ENCODE data around the gene CCT5.

Gene CCT5

DNA sequence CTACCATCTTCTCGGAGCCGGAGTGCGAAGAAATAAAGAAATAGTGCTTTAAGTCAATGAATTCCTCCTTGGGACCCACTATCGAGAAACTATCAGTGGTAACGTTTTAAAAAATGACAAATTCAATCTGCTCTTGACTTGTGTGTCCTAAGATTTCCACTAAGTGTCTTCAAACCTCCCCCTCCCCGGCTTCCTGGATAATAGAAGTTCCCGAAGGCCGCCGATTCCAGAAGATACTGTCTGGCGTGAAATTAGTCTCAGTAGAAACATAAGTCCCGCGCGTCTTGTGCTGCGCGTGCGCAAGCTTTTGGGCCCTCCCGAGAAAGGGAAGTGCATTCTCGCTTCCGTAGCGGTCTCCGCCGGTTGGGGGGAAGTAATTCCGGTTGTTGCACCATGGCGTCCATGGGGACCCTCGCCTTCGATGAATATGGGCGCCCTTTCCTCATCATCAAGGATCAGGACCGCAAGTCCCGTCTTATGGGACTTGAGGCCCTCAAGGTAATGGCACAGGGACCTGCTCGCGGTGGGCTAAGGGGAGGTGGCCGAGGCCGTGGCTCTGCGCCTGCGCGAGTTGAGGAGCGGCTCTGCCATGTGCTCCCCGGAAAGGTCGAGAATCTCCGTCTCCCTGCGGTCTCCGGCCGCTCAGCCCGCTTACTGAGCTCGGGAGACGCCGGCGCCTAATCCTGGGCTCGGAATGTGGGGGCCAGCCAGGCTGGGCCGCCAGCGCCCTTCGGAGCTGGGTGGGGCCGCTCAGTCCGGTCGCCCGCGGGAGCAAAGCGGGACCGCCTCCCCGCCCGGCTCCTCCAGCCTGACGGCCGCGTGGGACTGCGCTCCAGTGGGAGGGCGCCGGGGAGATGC is at the start of gene CCT5:
CCT5 (plus strand) TSS at position 333 of the 858 bp plus-strand sequence; CDS start at position 394, 61 bp downstream.
- peak; percentile 81 to 87 for DNase-seq

DNA sequence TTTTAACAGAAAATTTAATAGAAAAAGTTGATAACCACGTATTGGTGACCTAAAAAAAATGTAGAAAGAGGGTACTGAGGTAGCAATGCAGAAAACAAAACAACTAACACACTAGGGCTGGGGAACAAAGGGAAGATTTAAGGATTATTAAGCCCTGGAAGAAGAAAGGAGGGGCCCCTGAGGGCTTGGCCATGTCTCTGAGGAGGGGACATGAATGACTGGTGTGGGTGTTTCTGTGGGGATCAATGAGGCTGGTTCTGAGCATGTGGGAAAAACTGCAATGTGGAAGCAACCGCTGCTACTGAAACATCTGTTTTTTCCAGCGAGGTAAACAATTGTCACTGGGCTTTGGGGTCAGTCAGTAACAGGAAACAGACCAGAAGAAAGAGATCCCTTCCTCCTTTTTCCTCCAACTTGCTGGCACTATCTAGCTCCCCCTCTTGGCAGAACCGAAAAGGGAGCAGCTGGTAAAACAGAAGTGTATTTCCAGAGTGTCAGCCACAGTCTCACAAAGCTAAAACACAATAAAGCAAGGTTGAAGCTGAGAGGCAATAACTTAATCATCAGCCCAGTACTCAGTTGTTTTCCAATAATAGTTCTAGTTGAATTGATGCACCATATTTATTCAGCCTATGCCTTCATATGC is 48.7 kb upstream of the CCT5 start:
- DNase-seq, result no peak

DNA sequence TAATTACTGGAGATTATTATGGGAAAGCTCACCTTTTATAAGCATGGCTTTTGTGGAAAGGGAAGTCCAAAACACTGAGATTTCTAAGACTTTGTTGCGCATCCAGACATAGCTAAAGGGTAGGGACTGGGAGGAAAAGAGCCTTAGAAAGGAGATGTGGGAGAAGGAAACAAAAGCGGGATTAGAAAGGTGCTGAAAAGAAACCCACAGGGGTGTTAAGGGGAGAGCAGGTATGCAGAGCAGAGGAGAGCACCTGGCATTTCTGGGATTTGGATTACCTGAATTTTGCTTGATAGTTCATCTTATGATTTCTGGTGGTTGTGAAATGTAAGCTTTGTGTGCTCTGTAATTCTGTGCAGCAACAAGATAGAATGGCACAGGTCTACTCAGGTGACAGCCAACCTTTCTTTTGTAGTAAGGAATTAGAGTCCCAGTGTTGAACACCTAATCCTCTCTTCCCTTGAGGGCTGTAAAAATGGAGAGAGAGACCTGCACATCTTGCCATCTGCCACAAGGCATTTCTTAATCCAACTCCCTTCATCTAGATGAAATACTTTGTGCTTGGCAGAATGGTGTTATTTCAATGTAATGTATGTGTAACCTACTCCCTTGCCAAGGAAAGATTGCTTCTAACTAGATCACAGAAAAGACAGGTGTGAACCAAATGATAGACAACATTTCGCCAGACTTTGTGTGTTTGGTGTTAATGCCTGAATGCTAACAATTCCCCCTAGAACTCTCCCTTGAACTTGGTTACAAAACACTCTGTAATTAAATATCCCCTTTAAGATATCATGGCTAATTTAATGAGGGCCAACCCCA is 47.8 kb upstream of the CCT5 start:
- no peak for DNase-seq

DNA sequence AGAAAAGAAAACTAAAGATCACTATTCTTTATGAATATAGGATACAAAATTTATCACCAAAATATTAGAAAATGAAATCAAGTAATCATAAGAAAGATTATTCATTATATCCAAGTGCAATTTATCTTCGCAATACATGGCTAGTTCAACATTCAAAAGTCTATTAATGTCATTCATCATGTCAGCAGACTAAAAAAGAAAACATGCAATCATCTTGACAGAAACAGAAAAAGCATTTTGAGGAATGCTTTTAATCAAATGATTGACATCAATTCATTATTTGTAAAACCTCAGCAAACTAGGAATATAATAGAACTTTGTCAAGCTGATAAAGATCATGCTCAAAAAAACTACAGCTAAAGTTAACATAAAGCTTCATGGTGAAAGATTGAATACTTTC is 41.1 kb upstream of the CCT5 start:
- DNase-seq, result no peak

DNA sequence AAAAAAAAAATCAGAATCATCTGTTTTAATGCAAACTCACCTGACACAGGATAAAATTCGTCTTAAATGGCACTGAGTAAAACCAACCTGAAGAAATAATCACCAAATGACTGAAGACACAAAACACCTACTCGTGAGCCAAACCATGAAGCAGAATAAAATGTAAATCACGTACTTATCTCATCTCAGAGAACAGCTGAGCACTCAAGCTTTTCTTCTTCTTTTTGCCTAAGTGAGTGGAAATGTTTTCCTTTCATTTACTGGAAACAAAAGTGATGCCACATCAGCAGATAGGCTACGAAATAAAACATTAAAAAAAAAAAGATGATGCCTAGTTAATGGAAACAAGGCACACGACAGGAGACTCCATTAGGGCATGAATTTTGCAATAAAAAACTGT is 36.8 kb upstream of the CCT5 start:
- DNase-seq, result no peak

DNA sequence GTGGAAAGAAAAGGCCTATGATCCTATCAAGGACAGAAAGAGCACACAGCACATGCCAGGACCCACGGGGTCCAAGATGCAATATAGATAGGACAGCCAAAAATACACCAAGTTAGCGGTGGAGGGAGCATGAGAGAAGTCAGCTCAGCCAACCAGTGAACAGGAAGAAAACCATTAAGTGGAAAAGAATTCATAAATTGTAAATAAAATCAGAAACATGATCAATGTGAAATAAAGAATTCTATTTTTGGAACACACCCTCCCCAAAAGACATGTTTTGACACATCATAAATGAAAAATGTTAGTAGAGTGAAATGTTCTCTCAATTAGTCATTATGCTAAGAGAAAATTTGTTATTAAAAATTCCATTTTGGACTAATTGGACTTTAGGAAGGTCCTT is 36.0 kb upstream of the CCT5 start:
- no peak for DNase-seq

DNA sequence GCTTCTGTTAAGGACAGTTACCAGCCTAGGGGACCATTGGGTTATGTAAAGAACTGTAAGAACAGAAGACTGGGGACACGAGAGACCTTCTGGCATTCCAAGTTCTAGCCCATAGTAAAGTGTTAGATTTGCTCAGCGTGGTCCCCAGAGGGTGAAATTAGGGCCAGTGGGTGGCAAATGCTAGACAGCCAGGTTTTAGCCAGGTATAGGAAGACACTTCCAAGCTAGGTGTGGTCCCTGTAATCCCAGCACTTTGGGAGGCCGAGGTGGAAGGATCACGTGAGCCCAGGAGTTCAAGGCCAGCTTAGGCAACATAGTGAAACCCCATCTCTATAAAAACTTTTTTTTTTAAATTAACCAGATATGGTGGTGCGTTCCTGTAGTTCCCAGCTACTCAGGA is 34.7 kb upstream of the CCT5 start:
- no peak for DNase-seq

DNA sequence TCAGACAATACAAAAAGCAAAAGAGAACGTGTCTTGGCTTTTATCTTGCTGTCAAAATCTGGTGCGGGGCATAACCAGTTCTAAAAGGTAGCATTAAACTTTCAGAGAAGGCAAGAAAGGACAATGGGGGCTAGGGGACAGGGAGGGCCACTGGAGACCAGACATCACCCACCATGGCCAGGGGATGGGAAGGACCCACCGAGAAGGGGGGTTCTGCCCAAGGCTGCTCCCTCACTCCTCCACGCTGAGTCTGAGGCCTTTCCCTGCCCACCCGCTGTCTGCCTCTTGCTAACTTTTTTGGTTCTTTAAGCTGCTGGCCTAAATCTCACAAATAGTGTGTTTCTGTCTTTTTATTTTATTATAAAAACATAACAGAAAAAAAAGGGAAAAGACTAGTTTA is 34.0 kb upstream of the CCT5 start:
- DNase-seq, result no peak

DNA sequence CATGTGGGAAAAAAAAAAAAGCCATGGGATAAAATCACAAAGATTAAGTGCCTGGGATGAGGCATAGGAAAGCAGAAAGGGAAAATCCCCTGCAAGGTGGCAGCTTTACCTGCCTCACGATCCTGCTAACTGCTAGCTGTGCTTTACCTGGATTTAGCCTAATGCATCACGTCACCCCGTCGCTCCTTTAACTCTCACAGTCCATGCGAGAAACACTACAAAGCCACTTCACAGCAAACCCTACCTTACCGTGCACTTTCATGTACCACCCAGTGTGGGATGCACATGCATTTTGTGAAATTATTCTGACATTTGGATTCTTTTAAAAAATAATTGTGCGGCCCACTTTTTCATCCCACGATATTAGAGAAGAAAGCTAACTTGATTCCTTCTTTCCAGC is 31.4 kb upstream of the CCT5 start:
- no peak for DNase-seq

DNA sequence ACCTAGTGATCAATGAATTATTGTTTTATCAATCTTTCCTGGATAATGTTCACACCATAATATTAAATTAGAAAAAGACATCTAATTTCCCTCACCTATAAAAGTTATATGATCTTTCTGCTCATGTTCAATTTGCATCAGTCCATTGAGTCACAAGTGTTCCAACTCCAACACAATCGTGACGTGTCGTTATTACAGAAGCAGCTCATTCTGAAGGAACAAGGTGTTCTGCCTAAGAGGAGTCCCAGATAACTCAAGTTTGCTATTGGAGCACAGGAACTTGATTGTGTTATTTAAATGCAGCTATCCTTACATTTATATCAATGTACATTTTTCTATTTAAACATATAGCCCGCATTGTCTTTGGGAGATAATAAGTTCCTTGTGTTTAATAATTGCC is 31.0 kb upstream of the CCT5 start:
- no peak for DNase-seq

DNA sequence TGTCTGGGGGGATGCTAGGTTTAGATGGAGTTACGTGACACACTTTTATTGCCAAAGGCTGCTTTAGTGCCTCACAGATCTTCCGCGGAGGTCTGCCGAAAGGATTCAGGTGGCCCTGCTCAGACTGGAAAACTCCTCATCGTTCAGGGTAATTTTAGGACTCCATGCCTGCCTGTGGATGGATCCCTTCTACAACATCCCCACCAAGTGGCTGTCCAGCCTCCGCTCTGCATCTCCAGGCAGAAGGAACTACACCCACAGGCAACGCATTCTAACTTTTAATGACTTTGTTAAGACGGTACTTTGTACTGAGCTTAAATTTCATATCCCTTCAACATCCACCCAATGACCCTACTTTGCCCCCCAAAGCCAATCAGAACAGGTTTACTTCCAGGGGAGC is 29.8 kb upstream of the CCT5 start:
- DNase-seq, result no peak

DNA sequence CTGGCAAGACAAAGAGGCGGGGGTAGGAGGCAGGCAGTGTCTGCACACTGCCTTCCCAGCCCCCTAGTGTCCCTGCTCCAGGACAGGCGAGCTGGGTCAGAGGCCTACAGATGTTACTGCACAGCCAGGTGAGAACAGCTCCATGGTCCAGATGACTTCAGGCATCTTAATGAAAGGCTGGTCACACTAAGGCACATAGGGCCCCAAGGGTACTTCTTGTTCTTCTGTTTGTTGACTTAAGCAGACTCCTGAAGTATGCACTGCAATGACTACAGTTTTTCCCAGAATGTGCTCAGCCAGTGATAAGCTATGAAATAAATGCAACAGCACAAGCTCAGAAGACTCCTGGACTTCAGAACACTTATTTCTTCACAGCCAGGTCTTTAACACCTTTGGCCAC is 27.8 kb upstream of the CCT5 start:
- no peak for DNase-seq

DNA sequence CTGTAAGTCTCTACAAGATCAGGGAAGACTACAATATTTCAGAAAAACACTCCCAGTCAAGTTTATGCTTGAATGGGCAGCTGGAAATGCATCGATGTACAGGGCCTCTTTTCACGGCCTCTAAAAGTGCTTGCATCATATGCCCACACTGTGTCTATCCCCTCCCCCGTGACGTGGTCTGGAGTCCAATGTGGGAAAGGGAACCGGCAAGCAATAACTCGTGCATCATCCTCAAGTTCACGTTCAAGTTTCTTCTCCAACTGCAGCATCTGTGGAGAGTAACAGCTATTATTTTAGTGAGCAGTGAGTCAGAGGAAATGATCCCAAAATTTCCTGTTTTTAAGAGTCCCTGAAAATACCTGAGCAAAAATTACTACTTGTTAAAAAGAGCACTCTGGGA is 22.7 kb upstream of the CCT5 start:
- DNase-seq, result no peak

DNA sequence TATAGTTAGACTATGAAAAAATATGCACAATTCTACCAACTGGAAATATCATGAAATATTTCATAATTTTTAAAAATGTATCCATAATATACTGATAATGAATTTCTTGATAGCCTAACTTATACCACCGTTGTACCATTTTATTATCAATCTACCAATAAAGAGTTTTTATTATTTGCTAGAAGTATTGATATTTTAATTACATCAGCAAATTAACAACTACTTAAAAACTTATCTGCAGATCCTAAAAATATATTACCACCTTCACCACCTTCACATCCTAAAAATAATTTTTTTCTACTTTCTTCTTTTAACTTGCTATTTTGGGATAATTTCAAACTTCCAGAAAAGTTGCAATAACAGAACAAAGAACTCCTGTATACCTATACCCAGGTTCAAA is 21.8 kb upstream of the CCT5 start:
- DNase-seq, result no peak

DNA sequence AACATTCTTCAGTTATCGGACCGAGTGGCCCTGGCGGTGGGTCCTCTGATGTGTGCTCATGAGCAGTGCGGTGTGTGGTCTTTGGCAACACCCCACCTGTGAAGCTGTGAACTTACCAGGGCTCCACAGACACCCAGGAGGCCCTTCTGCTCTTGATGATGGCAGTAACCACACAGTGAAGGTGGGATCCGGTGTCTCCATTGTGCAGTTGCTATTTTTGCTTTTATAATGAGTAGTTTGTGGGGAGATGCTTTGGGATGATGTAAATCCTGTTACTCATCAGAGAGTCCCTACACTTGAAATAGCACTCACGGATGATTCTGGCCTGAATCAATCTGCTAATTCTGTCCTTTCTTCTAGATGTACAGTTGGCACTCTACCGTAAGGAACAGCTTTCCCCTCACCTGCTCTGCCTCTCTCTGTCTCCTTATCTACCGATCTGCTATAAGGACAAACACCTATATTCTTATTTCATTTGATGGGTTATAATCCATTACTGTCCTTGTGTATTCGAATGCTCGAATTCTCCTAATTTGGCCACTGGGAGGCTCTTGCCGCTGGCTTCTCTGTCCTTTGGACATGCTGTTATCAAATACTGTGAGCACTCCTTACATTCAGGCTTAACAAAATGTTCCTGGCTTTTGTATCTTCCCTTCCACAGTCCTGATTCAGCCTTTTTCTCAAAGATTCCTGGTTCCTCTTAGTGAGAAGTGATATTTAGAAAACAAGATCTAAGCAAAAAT is 20.6 kb upstream of the CCT5 start:
- no peak for DNase-seq

DNA sequence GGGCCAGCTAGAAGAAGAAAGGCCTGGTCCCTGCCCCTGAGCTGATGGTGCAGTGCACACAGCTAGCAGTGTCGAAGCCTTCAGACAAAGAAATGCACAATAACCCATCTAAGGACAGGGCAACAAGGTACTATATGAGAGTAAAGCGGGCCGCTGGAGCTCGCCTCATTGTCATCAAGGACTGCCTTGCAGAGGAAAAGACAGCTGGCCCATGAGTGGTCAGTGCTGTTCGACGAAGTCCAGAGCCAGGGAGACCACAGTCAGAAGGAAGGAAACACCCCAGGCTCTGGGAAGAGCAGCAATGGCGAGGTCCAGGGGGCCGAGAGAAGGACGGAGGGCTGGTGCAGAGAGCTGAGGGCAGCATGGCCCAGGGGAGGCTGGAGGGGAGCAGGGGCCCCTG is 17.7 kb upstream of the CCT5 start:
- no peak for DNase-seq

DNA sequence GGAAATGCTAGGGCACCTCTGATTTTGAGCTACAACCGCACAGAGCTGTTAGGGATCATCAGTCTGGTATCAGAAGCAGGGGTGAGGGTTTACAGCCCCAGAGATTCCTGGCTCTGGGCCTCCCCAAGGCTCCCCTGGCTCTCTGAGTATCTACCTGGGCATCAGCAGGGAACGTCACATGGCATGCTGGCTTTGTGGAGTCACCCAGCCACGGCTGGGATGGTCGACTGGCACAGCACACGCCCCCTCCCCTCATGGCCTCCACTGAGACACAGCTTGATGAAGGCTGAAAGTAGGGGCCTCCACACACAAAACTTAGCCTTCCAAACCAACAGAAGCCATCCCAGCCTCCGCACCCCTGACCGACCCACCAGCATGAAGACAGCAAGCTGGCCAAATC is 17.1 kb upstream of the CCT5 start:
- DNase-seq, result no peak

DNA sequence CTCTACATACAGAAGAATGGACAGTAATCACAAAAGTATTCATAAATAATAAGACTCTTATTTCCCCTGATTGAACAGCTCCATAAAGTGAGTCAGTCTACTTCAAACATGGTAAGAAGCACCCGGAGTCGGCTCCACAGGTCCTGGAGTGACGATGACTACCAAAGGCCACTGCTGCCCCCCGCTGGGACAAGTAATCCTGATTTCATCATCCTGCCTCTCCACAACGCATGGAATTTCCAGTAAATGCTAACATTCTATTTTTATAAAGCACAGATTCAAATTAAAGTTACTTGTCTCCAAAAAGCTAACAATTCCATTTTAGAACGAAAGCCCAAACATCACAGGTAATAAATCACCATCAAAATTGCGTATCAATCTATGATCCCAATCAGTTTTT is 16.6 kb upstream of the CCT5 start:
- no peak for DNase-seq

DNA sequence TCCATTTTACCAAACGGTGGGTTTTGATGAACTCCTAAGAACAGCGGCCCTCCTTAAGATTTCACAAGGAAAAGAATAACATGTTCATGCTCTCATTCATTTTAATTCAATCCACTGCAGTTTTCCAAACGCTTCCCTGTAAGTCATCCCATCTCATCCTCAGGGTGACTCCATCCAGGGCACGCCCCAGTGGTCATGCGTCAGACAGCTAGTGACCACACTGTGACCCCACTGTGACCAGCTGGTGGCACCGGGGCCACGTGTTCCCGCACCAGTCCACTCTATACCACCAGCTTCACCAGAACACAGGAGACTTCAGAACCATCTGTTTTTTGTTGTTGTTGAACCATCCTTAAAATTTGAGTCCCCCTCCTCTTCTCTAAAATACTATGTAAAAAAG is 14.7 kb upstream of the CCT5 start:
- no peak for DNase-seq

DNA sequence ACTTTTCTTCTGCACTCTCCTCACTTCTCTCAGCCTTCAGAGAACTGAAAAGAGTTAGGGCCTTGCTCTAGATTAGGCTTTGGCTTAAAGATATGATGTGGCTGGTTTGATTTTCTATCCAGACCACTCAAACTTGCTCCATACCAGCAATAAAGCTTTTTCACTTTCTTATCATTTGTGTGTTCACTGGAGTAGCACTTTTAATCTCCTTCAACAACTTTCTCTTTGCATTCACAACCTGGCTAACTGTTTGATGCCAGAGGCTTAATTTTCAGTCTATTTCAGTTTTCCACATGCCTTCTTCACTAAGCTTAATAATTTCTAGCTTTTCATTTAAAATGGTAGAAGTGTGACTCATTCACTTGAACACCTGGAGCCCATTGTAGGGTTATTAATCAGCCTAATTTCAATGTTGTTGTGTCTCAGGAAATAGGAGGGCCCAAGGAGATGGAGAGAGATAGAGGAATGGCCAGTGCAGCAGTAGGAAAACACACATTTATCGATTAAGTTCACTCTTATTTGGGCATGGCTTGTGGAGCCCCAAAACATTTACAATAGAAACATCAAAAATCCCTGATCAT is 6.3 kb upstream of the CCT5 start:
- DNase-seq, result no peak

DNA sequence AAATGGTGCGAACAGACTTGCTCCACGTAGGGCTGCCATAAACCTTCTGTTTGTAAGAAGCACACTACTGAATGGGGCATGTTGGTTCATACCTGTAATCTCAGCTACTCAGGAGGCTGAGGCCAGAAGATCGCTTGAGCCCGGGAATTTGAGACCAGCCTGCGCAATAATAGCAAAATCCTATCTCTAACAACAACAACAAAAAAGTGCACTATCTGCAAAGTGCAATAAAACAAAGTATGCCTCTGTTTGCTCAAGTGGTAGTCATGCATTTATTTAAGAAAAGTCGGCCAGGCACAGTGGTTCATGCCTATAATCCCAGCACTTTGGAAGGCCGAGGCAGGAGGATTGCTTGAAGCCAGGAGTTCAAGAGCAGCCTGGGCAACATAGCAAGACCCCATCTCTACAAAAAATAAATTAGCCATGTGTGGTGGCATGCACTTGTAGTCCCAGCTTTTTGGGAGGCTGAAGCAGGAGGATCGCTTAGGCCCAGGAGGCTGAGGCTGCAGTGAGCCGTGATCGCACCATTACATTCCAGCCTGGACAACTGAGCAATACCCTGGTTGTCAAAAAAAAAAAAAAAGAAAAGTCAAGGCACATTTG is 5.6 kb upstream of the CCT5 start:
- no peak for DNase-seq

DNA sequence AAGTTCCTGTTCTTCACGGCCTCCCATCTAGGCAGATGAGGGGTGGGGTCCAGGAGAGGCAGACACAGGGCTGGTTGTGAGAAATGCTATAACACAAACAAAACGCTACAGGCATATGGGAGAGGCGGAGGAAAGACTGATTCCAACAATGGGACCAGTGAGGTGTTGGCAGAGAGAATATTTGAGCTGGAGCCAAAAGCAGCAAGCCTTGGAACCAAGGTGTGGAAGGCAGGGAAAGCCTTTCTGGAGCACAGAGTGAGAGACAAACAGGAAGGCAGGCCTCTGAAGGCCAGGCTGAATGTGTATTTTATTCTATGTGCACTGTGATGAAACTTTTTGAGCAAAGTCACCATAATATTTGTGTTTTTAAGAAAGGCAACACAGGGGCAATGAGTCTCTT is 3.3 kb upstream of the CCT5 start:
- no peak for DNase-seq
